GM23248 (cell line): ENCODE results near the gene TRAF7. TPM values are rescaled to one million over a fixed set of nuclear protein-coding genes. Genes with fewer than 3 reads are reported as not detected.

Experiments used
- DNase-seq: peaks from one replicate; pipeline ENCODE4 v3.0.0-alpha.2; 2015
- H2AFZ ChIP-seq: fragments of 200-600 bp; sonication (generic); 2 replicates; pipeline ENCODE4 v1.6.1; 2016; ENCODE audit warnings: antibody characterized with exemption
- H3F3A ChIP-seq: fragments of 200-600 bp; sonication (generic); 2 replicates; pipeline ENCODE4 v1.6.1; 2016; ENCODE audit warnings: mild to moderate bottlenecking, antibody characterized with exemption, mixed run types; ENCODE audit not compliant: insufficient read depth
- H3K27ac ChIP-seq: fragments of 200-600 bp; sonication (generic); 2 replicates; pipeline ENCODE4 v1.5.1; 2016; ENCODE audit warnings: mild to moderate bottlenecking
- H3K27me3 ChIP-seq: fragments of 200-600 bp; sonication (generic); replicated peaks from 2 replicates; pipeline ENCODE4 v1.6.1; 2016; ENCODE audit warnings: mild to moderate bottlenecking; ENCODE audit not compliant: insufficient read depth
- H3K36me3 ChIP-seq: fragments of 200-600 bp; sonication (generic); 2 replicates; pipeline ENCODE4 v1.6.1; 2016; ENCODE audit warnings: low read depth, mild to moderate bottlenecking
- H3K4me1 ChIP-seq: fragments of 200-600 bp; sonication (generic); 2 replicates; pipeline ENCODE4 v1.6.1; 2016; ENCODE audit warnings: mild to moderate bottlenecking; ENCODE audit not compliant: insufficient read depth
- H3K4me2 ChIP-seq: fragments of 200-600 bp; sonication (generic); one replicate; pipeline ENCODE4 v1.6.1; 2016; ENCODE audit warnings: mild to moderate bottlenecking; ENCODE audit not compliant: unreplicated experiment
- H3K4me3 ChIP-seq: fragments of 200-600 bp; sonication (generic); 2 replicates; pipeline ENCODE4 v1.5.1; 2016; ENCODE audit warnings: mild to moderate bottlenecking
- H3K79me2 ChIP-seq: fragments of 200-600 bp; sonication (generic); 2 replicates; pipeline ENCODE4 v1.6.1; 2016; ENCODE audit warnings: mild to moderate bottlenecking; ENCODE audit not compliant: insufficient read depth
- H3K9ac ChIP-seq: fragments of 200-600 bp; sonication (generic); 2 replicates; pipeline ENCODE4 v1.6.1; 2016; ENCODE audit warnings: mild to moderate bottlenecking
- H3K9me2 ChIP-seq: fragments of 200-600 bp; sonication (generic); 2 replicates; pipeline ENCODE4 v1.6.1; 2016; ENCODE audit warnings: mixed run types, mild to moderate bottlenecking, moderate library complexity; ENCODE audit not compliant: insufficient read depth
- H3K9me3 ChIP-seq: fragments of 200-600 bp; sonication (generic); one replicate; pipeline ENCODE4 v1.6.1; 2017; ENCODE audit warnings: low read depth
- H4K20me1 ChIP-seq: fragments of 200-600 bp; sonication (generic); 2 replicates; pipeline ENCODE4 v1.6.0; 2016; ENCODE audit not compliant: insufficient read depth
- EZH2 ChIP-seq: fragments of 200-600 bp; sonication (generic); IDR thresholded peaks from 2 replicates; pipeline ENCODE4 v1.6.1; 2018; ENCODE audit warnings: antibody characterized with exemption, mild to moderate bottlenecking; ENCODE audit not compliant: insufficient read depth, poor library complexity, severe bottlenecking
- EZH2phosphoT487 ChIP-seq: fragments of 200-600 bp; sonication (generic); IDR thresholded peaks from 2 replicates; pipeline ENCODE4 v1.6.1; 2018; ENCODE audit warnings: antibody characterized with exemption, moderate library complexity, mild to moderate bottlenecking, low read depth; ENCODE audit not compliant: insufficient read depth
- WGBS, 2 experiments: methylation state at CpG; one replicate each; pipeline ENCODE4 v1.1.6; 2015 to 2017; ENCODE audit warnings: low lambda C conversion rate in 2 of 2, low coverage in 1 of 2; ENCODE audit errors: missing lambda C conversion rate in 2 of 2; 5-methylcytosine and 5-hydroxymethylcytosine counted together
- in situ Hi-C: fragments of 300-500 bp; cut with MboI; formaldehyde crosslinking; loops from 2 replicates; pipeline ENCODE4 v1.15.0; 2020
- polyA plus RNA-seq: library from polyadenylated mRNA; unstranded; fragments of >200 nt; fragmentation: Nextera tagmentation; extraction: Ambion mirVana; gene quantifications from 2 replicates; pipeline ENCODE4 v1.2.1, GENCODE V29; 2016
- total RNA-seq: library from RNA; depleted of rRNA; stranded (reverse); fragments of >200 nt; shearing (Covaris generic); gene quantifications from 2 replicates; pipeline ENCODE4 v1.2.3, GENCODE V29; 2014

TRAF7 gene
- total and polyA plus RNA-seq, 2 experiments from 2014 or later, result 29.3 to 72.7 TPM

GRCh38 chr16:2191446-2191706, 35.8 kb downstream of the TRAF7 start:
- Histone ChIP-seq H3K4me2 (no peak overlapping the region), H3K9me3 (no peaks in the 10 kb centered on the region), H3K9ac (no peak overlapping the region), H2AFZ (no peak overlapping the region), H4K20me1 (no peaks in the 10 kb centered on the region), H3K27ac (no peak overlapping the region), H3K4me1 (no peaks in the 10 kb centered on the region), H3K4me3 (no peak overlapping the region), H3K36me3 (no peaks in the 10 kb centered on the region), H3K27me3 (peaks cover 16% of the 10 kb centered on the region), H3K9me2 (no peaks in the 10 kb centered on the region), H3K79me2 (no peaks in the 10 kb centered on the region), H3F3A (no peaks in the 10 kb centered on the region)
- TF ChIP-seq EZH2 (no peak), EZH2phosphoT487 (no peak)
- no peak for DNase-seq
- in situ Hi-C loops, result no loop called here
- 86 to 87% methylated on average over 11 of the region's 11 CpGs for WGBS, 2 experiments

GRCh38 chr16:2194166-2194834, 38.7 kb downstream of the TRAF7 start:
- TF ChIP-seq EZH2phosphoT487 (no peak), EZH2 (peak; percentile 30)
- Histone ChIP-seq H4K20me1 (no peaks in the 10 kb centered on the region), H3K79me2 (no peaks in the 10 kb centered on the region), H3K27me3 (peaks cover 29% of the 10 kb centered on the region), H3K36me3 (no peaks in the 10 kb centered on the region), H3K4me2 (no peak overlapping the region), H2AFZ (no peak overlapping the region), H3K4me1 (no peaks in the 10 kb centered on the region), H3K4me3 (no peak overlapping the region), H3F3A (no peaks in the 10 kb centered on the region), H3K27ac (no peak overlapping the region), H3K9ac (no peak overlapping the region), H3K9me3 (no peaks in the 10 kb centered on the region), H3K9me2 (no peaks in the 10 kb centered on the region)
- in situ Hi-C loops, result no loop called here
- 54 to 64% methylated on average over 14 to 15 of the region's 16 CpGs for WGBS, 2 experiments
- peak; percentile 65 for DNase-seq

GRCh38 chr16:2194852-2195321, 39.3 kb downstream of the TRAF7 start:
- peak; percentile 51 for DNase-seq
- H3K36me3 ChIP-seq, result no peaks in the 10 kb centered on the region
- no peak overlapping the region for H3K9ac ChIP-seq
- H3K79me2 ChIP-seq, result no peaks in the 10 kb centered on the region
- TF ChIP-seq EZH2 (peak; percentile 8), EZH2phosphoT487 (no peak)
- no peaks in the 10 kb centered on the region for H4K20me1 ChIP-seq
- H2AFZ ChIP-seq, result no peak overlapping the region
- in situ Hi-C loops, result no loop called here
- no peaks in the 10 kb centered on the region for H3K9me2 ChIP-seq
- H3K27me3 ChIP-seq, result peaks cover 29% of the 10 kb centered on the region
- WGBS, 2 experiments, result 10 to 13% methylated on average over 10 of the region's 10 CpGs
- no peaks in the 10 kb centered on the region for H3K4me1 ChIP-seq
- H3K4me2 ChIP-seq, result no peak overlapping the region
- no peaks in the 10 kb centered on the region for H3F3A ChIP-seq
- H3K4me3 ChIP-seq, result no peak overlapping the region
- H3K27ac ChIP-seq, result no peak overlapping the region
- H3K9me3 ChIP-seq, result no peaks in the 10 kb centered on the region

GRCh38 chr16:2195322-2196161, 40.0 kb downstream of the TRAF7 start:
- Histone ChIP-seq H3K79me2 (no peaks in the 10 kb centered on the region), H3K4me3 (0 out of 2 replicates have a peak overlapping the region, but pooled peaks have one; percentile 40), H3K27ac (no peak overlapping the region), H3F3A (no peaks in the 10 kb centered on the region), H3K9me3 (no peaks in the 10 kb centered on the region), H3K36me3 (no peaks in the 10 kb centered on the region), H4K20me1 (no peaks in the 10 kb centered on the region), H3K4me2 (no peak overlapping the region), H3K27me3 (peaks cover 29% of the 10 kb centered on the region), H2AFZ (no peak overlapping the region), H3K4me1 (no peaks in the 10 kb centered on the region), H3K9me2 (no peaks in the 10 kb centered on the region), H3K9ac (no peak overlapping the region)
- 2 to 3% methylated on average over 17 to 38 of the region's 49 CpGs for WGBS, 2 experiments
- in situ Hi-C loops, result no loop called here
- TF ChIP-seq EZH2phosphoT487 (0 out of 2 replicates have a peak, but pooled peaks have one; percentile 33), EZH2 (peak; percentile 70)
- no peak for DNase-seq
